IMR-90 (cell line): ENCODE measurements around the gene CHPT1. TPM values are rescaled to one million over a fixed set of nuclear protein-coding genes. Genes with fewer than 3 reads are reported as not detected.

Experiments used
- ATAC-seq: fragments of 200-7000 bp; cut with Tn5 transposase; 2 replicates; pipeline ENCODE4 v1.9.1; 2020; ENCODE audit warnings: low read depth, mild to moderate bottlenecking, moderate library complexity
- BruUV-seq: library from RNA; stranded (reverse); fragments of 400-500 nt; replicated peaks from 2 replicates; lab custom pipeline; 2021; lab: Mats Ljungman, UMichigan
- CTCF ChIA-PET: fragments of 300-600 bp; formaldehyde crosslinking; extraction: SDS; loops from one replicate; lab custom pipeline; 2021; ENCODE audit warnings: antibody characterized with exemption; lab: Yijun Ruan, JAX
- POLR2A ChIA-PET: fragments of 300-600 bp; sonication (Branson Sonifier 250); formaldehyde crosslinking; loops from one replicate; lab custom pipeline; 2022; ENCODE audit warnings: antibody characterized with exemption; ENCODE audit not compliant: unreplicated experiment; lab: Charles Lee
- DNase-seq: peaks from one replicate; pipeline ENCODE4 v3.0.0; 2013
- H2AFZ ChIP-seq: replicated peaks from 2 replicates; pipeline ENCODE3; 2013; ENCODE audit warnings: low read length, mild to moderate bottlenecking; ENCODE audit not compliant: poor library complexity
- H2AK5ac ChIP-seq: 2 replicates; pipeline ENCODE4 v1.6.1; 2013; ENCODE audit warnings: low read depth, low read length, inconsistent platforms
- H2AK9ac ChIP-seq: replicated peaks from 2 replicates; pipeline ENCODE3; 2013; ENCODE audit warnings: mild to moderate bottlenecking, low read depth, low read length, moderate library complexity; ENCODE audit not compliant: poor library complexity
- H2BK120ac ChIP-seq: 2 replicates; pipeline ENCODE4 v1.6.1; 2013; ENCODE audit warnings: low read depth, low read length, inconsistent platforms
- H2BK15ac ChIP-seq: 3 replicates; pipeline ENCODE4 v1.6.1; 2013; ENCODE audit warnings: low read depth, low read length, inconsistent platforms
- H2BK20ac ChIP-seq: 2 replicates; pipeline ENCODE4 v1.6.1; 2013; ENCODE audit warnings: low read depth, mild to moderate bottlenecking, inconsistent platforms, low read length, moderate library complexity
- H2BK5ac ChIP-seq: 2 replicates; pipeline ENCODE4 v1.6.1; 2013; ENCODE audit warnings: mild to moderate bottlenecking, low read depth, low read length, inconsistent platforms; ENCODE audit not compliant: poor library complexity, severe bottlenecking
- H3K14ac ChIP-seq: replicated peaks from 2 replicates; pipeline ENCODE4 v1.6.1; 2013; ENCODE audit warnings: low read depth, low read length, inconsistent platforms
- H3K18ac ChIP-seq: 2 replicates; pipeline ENCODE4 v1.6.1; 2013; ENCODE audit warnings: low read depth, low read length, control low read depth
- H3K23ac ChIP-seq: 2 replicates; pipeline ENCODE4 v1.6.1; 2013; ENCODE audit warnings: low read depth, low read length, inconsistent platforms
- H3K27ac ChIP-seq: 2 replicates; pipeline ENCODE4 v1.5.1; 2013; ENCODE audit warnings: mild to moderate bottlenecking, control low read depth, low read length; ENCODE audit not compliant: insufficient read depth
- H3K27me3 ChIP-seq: 2 replicates; pipeline ENCODE4 v1.6.1; 2013; ENCODE audit warnings: low read length; ENCODE audit not compliant: control insufficient read depth, insufficient read depth
- H3K36me3 ChIP-seq: 2 replicates; pipeline ENCODE4 v1.6.1; 2013; ENCODE audit warnings: low read length, mixed read lengths; ENCODE audit not compliant: control insufficient read depth, insufficient read depth
- H3K4ac ChIP-seq: 2 replicates; pipeline ENCODE4 v1.6.1; 2013; ENCODE audit warnings: low read depth, low read length, inconsistent platforms
- H3K4me1 ChIP-seq: 2 replicates; pipeline ENCODE4 v1.6.1; 2013; ENCODE audit warnings: low read length, mixed read lengths; ENCODE audit not compliant: control insufficient read depth, insufficient read depth
- H3K4me2 ChIP-seq: 2 replicates; pipeline ENCODE4 v1.6.1; 2013; ENCODE audit warnings: low read depth, mild to moderate bottlenecking, control low read depth, low read length, moderate library complexity
- H3K4me3 ChIP-seq: 2 replicates; pipeline ENCODE4 v1.5.1; 2013; ENCODE audit warnings: low read depth, mild to moderate bottlenecking, control low read depth, low read length, moderate library complexity; ENCODE audit not compliant: insufficient read depth
- H3K56ac ChIP-seq: 2 replicates; pipeline ENCODE4 v1.6.1; 2013; ENCODE audit warnings: low read length, inconsistent platforms; ENCODE audit not compliant: insufficient read depth; ENCODE audit errors: extremely low read depth
- H3K79me1 ChIP-seq, 2 experiments: 2 replicates each; pipeline ENCODE4 v1.6.1; 2013; ENCODE audit warnings: low read length in 2 of 2, inconsistent platforms in 1 of 2, low read depth in 1 of 2
- H3K9ac ChIP-seq: 2 replicates; pipeline ENCODE4 v1.6.1; 2013; ENCODE audit warnings: low read depth, low read length, control low read depth
- H3K9me1 ChIP-seq: 2 replicates; pipeline ENCODE4 v1.6.1; 2013; ENCODE audit warnings: low read length, inconsistent platforms; ENCODE audit not compliant: insufficient read depth
- H3K9me3 ChIP-seq: 2 replicates; pipeline ENCODE4 v1.6.1; 2013; ENCODE audit warnings: low read length; ENCODE audit not compliant: control insufficient read depth, insufficient read depth
- H4K20me1 ChIP-seq: 2 replicates; pipeline ENCODE4 v1.6.1; 2013; ENCODE audit warnings: low read length, inconsistent platforms; ENCODE audit not compliant: insufficient read depth
- H4K5ac ChIP-seq: 2 replicates; pipeline ENCODE4 v1.6.1; 2013; ENCODE audit warnings: mild to moderate bottlenecking, low read depth, low read length, control low read depth
- H4K8ac ChIP-seq, 2 experiments: 2 replicates each; pipeline ENCODE4 v1.6.1; 2013; ENCODE audit warnings: low read depth in 2 of 2, low read length in 2 of 2, control low read depth in 1 of 2, inconsistent platforms in 1 of 2
- H4K91ac ChIP-seq: 2 replicates; pipeline ENCODE4 v1.6.1; 2013; ENCODE audit warnings: low read depth, low read length, inconsistent platforms; ENCODE audit not compliant: insufficient read depth
- BHLHE40 ChIP-seq: fragments of 150-350 bp; IDR thresholded peaks from 2 replicates; pipeline ENCODE4 v1.6.1; 2016; ENCODE audit warnings: mild to moderate bottlenecking, low read depth, low read length
- CEBPB ChIP-seq: IDR thresholded peaks from 2 replicates; pipeline ENCODE4 v1.6.1; 2012; ENCODE audit warnings: low read depth, low read length, improper control_type of control experiment
- CHD1 ChIP-seq: IDR thresholded peaks from 2 replicates; pipeline ENCODE4 v1.6.1; 2012; ENCODE audit warnings: low read depth, low read length, improper control_type of control experiment
- CTCF ChIP-seq: conservative IDR thresholded peaks from 2 replicates; pipeline ENCODE4 v1.5.1; 2012; ENCODE audit warnings: mild to moderate bottlenecking, low read depth, low read length, improper control_type of control experiment
- MAFK ChIP-seq: IDR thresholded peaks from 2 replicates; pipeline ENCODE4 v1.6.1; 2012; ENCODE audit warnings: low read depth, low read length, improper control_type of control experiment
- MAZ ChIP-seq: IDR thresholded peaks from 2 replicates; pipeline ENCODE4 v1.6.1; 2012; ENCODE audit warnings: low read depth, mild to moderate bottlenecking, low read length, improper control_type of control experiment, moderate library complexity, borderline replicate concordance
- MXI1 ChIP-seq: IDR thresholded peaks from 2 replicates; pipeline ENCODE4 v1.6.1; 2012; ENCODE audit warnings: low read depth, mild to moderate bottlenecking, low read length, moderate library complexity, borderline replicate concordance
- NFE2L2 ChIP-seq: fragments of 150-350 bp; IDR thresholded peaks from 2 replicates; pipeline ENCODE4 v1.6.1; 2016; ENCODE audit warnings: low read depth, mild to moderate bottlenecking, low read length
- POLR2A ChIP-seq: IDR thresholded peaks from 2 replicates; pipeline ENCODE4 v1.6.1; 2012; ENCODE audit warnings: mild to moderate bottlenecking, low read depth, low read length
- RAD21 ChIP-seq: IDR thresholded peaks from 2 replicates; pipeline ENCODE4 v1.6.1; 2012; ENCODE audit warnings: low read length, improper control_type of control experiment
- RCOR1 ChIP-seq: IDR thresholded peaks from 2 replicates; pipeline ENCODE4 v1.6.1; 2012; ENCODE audit warnings: mild to moderate bottlenecking, low read length, improper control_type of control experiment; ENCODE audit not compliant: insufficient replicate concordance
- RFX5 ChIP-seq: IDR thresholded peaks from 2 replicates; pipeline ENCODE4 v1.8.0; 2012; ENCODE audit warnings: low read depth, mild to moderate bottlenecking, low read length, moderate library complexity
- USF2 ChIP-seq: fragments of 150-350 bp; IDR thresholded peaks from 2 replicates; pipeline ENCODE4 v1.6.1; 2017; ENCODE audit warnings: mild to moderate bottlenecking, antibody characterized with exemption, low read length, low read depth
- WGBS, 2 experiments: methylation state at CpG; one replicate each; pipeline versions ENCODE4 v1.1.5 to v1.1.7; 2013; ENCODE audit warnings: missing lambda C conversion rate in 2 of 2; ENCODE audit not compliant: insufficient read length in 1 of 2; ENCODE audit errors: extremely low coverage in 2 of 2; 5-methylcytosine and 5-hydroxymethylcytosine counted together
- dilution Hi-C: fragments of 300-500 bp; cut with HindIII; formaldehyde crosslinking; loops from one replicate; pipeline ENCODE4 v1.14.3; 2018; ENCODE audit warnings: low sequenced_read_pairs; ENCODE audit not compliant: unreplicated experiment
- in situ Hi-C: fragments of 300-500 bp; cut with MboI; formaldehyde crosslinking; loops from 3 replicates; pipeline ENCODE4 v1.14.3; 2019; ENCODE audit warnings: low sequenced_read_pairs, inconsistent platforms, mixed read lengths
- intact Hi-C: fragments of 100-400 bp; cut with micrococcal nuclease; formaldehyde crosslinking; loops from 2 replicates; pipeline ENCODE4 v1.10.0; 2022
- polyA plus RNA-seq, 3 experiments: library from polyadenylated mRNA; depleted of rRNA; stranded (reverse); fragments of >200 nt; gene quantifications; 2 replicates each; pipeline ENCODE4 v1.2.3, GENCODE V29; 2012; ENCODE audit warnings: low replicate concordance in 1 of 3
- total RNA-seq: library from RNA; depleted of rRNA; stranded (reverse); fragments of >200 nt; gene quantifications from 2 replicates; pipeline ENCODE4 v1.2.3, GENCODE V29; 2012

Gene CHPT1
- total and polyA plus RNA-seq, 2 of the 4 experiments (the other 2 are of a cell fraction) = 8.1 to 11.7 TPM

GRCh38 chr12:101648195-101648594, 49.2 kb upstream of the CHPT1 start:
- ATAC-seq (no peak), DNase-seq (no peak)
- H2BK20ac ChIP-seq = no peak overlapping the region
- H3K4me2 ChIP-seq = no peak overlapping the region
- no peak overlapping the region for H4K8ac ChIP-seq
- no peak for TF ChIP-seq MXI1
- TF ChIP-seq NFE2L2 = no peak
- TF ChIP-seq CHD1 = no peak
- TF ChIP-seq RAD21 = no peak
- TF ChIP-seq CEBPB = no peak
- TF ChIP-seq USF2 = no peak
- no peak for TF ChIP-seq CTCF
- no peak for TF ChIP-seq RCOR1
- no peak for TF ChIP-seq POLR2A
- no peak for TF ChIP-seq MAZ
- TF ChIP-seq RFX5 = no peak
- TF ChIP-seq BHLHE40 = no peak
- no peak for TF ChIP-seq MAFK
- no peak overlapping the region for H3K27ac ChIP-seq
- H2AK5ac ChIP-seq = no peak overlapping the region
- H2BK120ac ChIP-seq = no peak overlapping the region
- dilution Hi-C loops = no loop called here
- H2AFZ ChIP-seq = no peak overlapping the region
- CTCF ChIA-PET = no interaction called here
- no peak overlapping the region for H3K18ac ChIP-seq
- no peak overlapping the region for H4K91ac ChIP-seq
- POLR2A ChIA-PET = no interaction called here
- H3K9me1 ChIP-seq = no peaks in the 10 kb centered on the region
- H2BK5ac ChIP-seq = no peak overlapping the region
- in situ Hi-C loops = no loop called here
- H3K4ac ChIP-seq = no peak overlapping the region
- H3K9ac ChIP-seq = no peak overlapping the region
- no peaks in the 10 kb centered on the region for H3K27me3 ChIP-seq
- H3K14ac ChIP-seq = no peak overlapping the region
- WGBS, 2 experiments = no CpG with 5 or more reads among the region's 2 CpGs
- intact Hi-C loops = no loop called here
- H3K79me1 ChIP-seq = no peaks in the 10 kb centered on the region
- no peak overlapping the region for H3K4me3 ChIP-seq
- no peak overlapping the region for H3K23ac ChIP-seq
- H2BK15ac ChIP-seq = no peak overlapping the region
- no peak overlapping the region for H2AK9ac ChIP-seq
- no peaks in the 10 kb centered on the region for H4K20me1 ChIP-seq
- H3K56ac ChIP-seq = no peak overlapping the region
- no peaks in the 10 kb centered on the region for H3K9me3 ChIP-seq
- no peak overlapping the region for H4K5ac ChIP-seq
- no peaks in the 10 kb centered on the region for H3K4me1 ChIP-seq
- no peaks in the 10 kb centered on the region for H3K36me3 ChIP-seq
- BruUV-seq = no TSS peak
